HUES64 (cell line): ENCODE measurements around the gene CABLES1.

Experiments used
- H3K27ac ChIP-seq: 2 replicates; pipeline ENCODE4 v1.7.0; 2013; ENCODE audit warnings: low read depth, low read length, inconsistent platforms
- H3K27me3 ChIP-seq: 2 replicates; pipeline ENCODE4 v1.6.1; 2013; ENCODE audit warnings: mild to moderate bottlenecking, low read length; ENCODE audit not compliant: insufficient read depth
- H3K36me3 ChIP-seq: 2 replicates; pipeline ENCODE4 v1.6.1; 2013; ENCODE audit warnings: mild to moderate bottlenecking, low read length; ENCODE audit not compliant: insufficient read depth
- H3K4me1 ChIP-seq: 2 replicates; pipeline ENCODE4 v1.6.1; 2013; ENCODE audit warnings: mild to moderate bottlenecking, low read length, moderate library complexity; ENCODE audit not compliant: insufficient read depth
- H3K4me3 ChIP-seq: 2 replicates; pipeline ENCODE4 v1.5.1; 2013; ENCODE audit warnings: mild to moderate bottlenecking, low read length, moderate library complexity
- H3K9ac ChIP-seq: 2 replicates; pipeline ENCODE4 v1.6.1; 2013; ENCODE audit warnings: mild to moderate bottlenecking, low read depth, low read length
- H3K9me3 ChIP-seq: 2 replicates; pipeline ENCODE4 v1.6.1; 2013; ENCODE audit warnings: low read depth, low read length; ENCODE audit not compliant: insufficient read depth
- WGBS: fragments of 150-250, 120-280 bp; methylation state at CpG from one replicate; pipeline ENCODE4 v1.1.7; 2013; ENCODE audit warnings: missing lambda C conversion rate; 5-methylcytosine and 5-hydroxymethylcytosine counted together

The CABLES1 gene

GRCh38 chr18:23210526-23210925 is 75.2 kb downstream of the CABLES1 start:
- peaks cover 42% of the 10 kb centered on the region for H3K36me3 ChIP-seq
- H3K27me3 ChIP-seq: no peaks in the 10 kb centered on the region
- no peaks in the 10 kb centered on the region for H3K4me1 ChIP-seq
- H3K27ac ChIP-seq: no peak overlapping the region
- H3K9ac ChIP-seq: no peak overlapping the region
- 93% methylated on average over 7 of the region's 7 CpGs for WGBS
- H3K4me3 ChIP-seq: no peak overlapping the region
- H3K9me3 ChIP-seq: no peaks in the 10 kb centered on the region

DNA sequence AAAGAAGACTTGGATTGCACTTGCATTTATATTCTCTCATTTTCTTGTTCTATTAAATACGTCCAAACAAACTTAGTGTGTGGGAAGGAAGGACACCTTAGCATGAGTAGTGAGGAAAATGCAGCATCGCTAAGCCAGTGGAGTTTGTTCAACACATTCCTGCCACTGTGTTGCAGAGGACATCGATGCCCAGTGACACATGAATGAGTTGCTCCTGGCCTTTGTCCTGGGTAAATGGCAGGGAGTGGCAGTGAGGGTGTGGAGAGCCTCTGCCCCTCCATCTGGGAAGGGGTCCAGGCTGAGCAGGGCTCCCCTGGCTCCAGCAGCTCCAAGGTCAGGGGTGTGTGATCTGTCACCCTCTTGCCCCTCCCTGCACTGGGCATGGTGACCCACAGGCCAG is 75.9 kb downstream of the CABLES1 start:
- Histone ChIP-seq H3K27me3 (no peaks in the 10 kb centered on the region), H3K9me3 (no peaks in the 10 kb centered on the region), H3K36me3 (peaks cover 44% of the 10 kb centered on the region), H3K9ac (no peak overlapping the region), H3K4me1 (no peaks in the 10 kb centered on the region), H3K27ac (no peak overlapping the region), H3K4me3 (no peak overlapping the region)
- WGBS: 92% methylated on average over 3 of the region's 3 CpGs

DNA sequence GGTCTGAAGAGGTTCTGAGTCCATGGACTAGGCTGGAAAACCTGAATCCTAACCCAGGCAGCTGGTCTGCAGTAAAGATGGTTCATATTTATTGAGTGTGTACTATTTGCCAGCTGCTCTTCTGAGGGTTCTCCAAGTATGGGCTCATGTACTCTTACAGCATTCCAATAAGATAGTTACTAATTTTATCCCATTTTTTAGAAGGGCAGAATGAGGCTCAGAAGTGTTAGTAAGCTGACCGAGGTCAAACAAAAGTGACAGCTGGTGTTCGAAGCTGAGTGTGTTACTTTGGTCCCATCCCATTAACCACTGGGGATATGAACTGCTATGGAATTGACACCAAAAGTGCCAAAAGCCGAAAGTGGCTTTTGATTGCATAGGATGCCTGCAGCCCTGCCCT is 76.9 kb downstream of the CABLES1 start:
- no peaks in the 10 kb centered on the region for H3K4me1 ChIP-seq
- H3K27ac ChIP-seq: no peak overlapping the region
- H3K9ac ChIP-seq: no peak overlapping the region
- H3K4me3 ChIP-seq: no peak overlapping the region
- H3K36me3 ChIP-seq: peaks cover 47% of the 10 kb centered on the region
- no peaks in the 10 kb centered on the region for H3K9me3 ChIP-seq
- H3K27me3 ChIP-seq: no peaks in the 10 kb centered on the region
- 97% methylated on average over 3 of the region's 3 CpGs for WGBS

GRCh38 chr18:23213200-23213599 is 77.9 kb downstream of the CABLES1 start:
- no peaks in the 10 kb centered on the region for H3K9me3 ChIP-seq
- peaks cover 46% of the 10 kb centered on the region for H3K36me3 ChIP-seq
- H3K4me3 ChIP-seq: no peak overlapping the region
- H3K4me1 ChIP-seq: no peaks in the 10 kb centered on the region
- H3K27me3 ChIP-seq: no peaks in the 10 kb centered on the region
- no peak overlapping the region for H3K9ac ChIP-seq
- H3K27ac ChIP-seq: no peak overlapping the region

- H3K9me3 ChIP-seq: no peaks in the 10 kb centered on the region
- no peak overlapping the region for H3K27ac ChIP-seq
- no peaks in the 10 kb centered on the region for H3K4me1 ChIP-seq
- peaks cover 30% of the 10 kb centered on the region for H3K36me3 ChIP-seq
- H3K4me3 ChIP-seq: no peak overlapping the region
- 95% methylated on average over 11 of the region's 11 CpGs for WGBS
- no peaks in the 10 kb centered on the region for H3K27me3 ChIP-seq
- H3K9ac ChIP-seq: no peak overlapping the region
Observed at GRCh38 chr18:23217781-23218180, 82.5 kb downstream of the CABLES1 start.

GRCh38 chr18:23220355-23220754 is 85.1 kb downstream of the CABLES1 start:
- WGBS: 91% methylated on average over 8 of the region's 8 CpGs

DNA sequence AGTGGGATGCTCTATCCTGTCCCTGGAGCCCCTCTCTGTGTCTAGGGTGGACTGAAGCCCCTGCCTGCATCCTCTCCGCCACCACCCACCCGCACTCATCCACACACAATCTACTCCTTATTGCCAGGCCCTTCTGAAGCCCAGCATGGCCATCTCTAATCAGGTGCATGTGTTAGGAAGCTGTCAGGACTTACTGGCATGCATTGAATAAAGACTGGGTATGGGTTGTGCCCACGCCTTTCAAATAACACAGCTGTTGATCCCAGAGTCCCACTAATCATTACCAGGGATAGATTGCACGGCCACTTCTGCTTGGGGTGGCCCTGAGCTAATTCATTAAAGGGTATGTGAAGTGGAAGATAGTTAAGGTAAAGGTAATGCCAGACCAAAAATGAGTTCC is 88.4 kb downstream of the CABLES1 start:
- Histone ChIP-seq H3K9ac (no peak overlapping the region), H3K4me1 (peaks cover 5% of the 10 kb centered on the region), H3K36me3 (peaks cover 11% of the 10 kb centered on the region), H3K27ac (no peak overlapping the region), H3K27me3 (no peaks in the 10 kb centered on the region), H3K9me3 (no peaks in the 10 kb centered on the region), H3K4me3 (no peak overlapping the region)
- WGBS: 99% methylated on average over 4 of the region's 4 CpGs

More at GRCh38 chr18:23220355-23220754, 85.1 kb downstream of the CABLES1 start:
- no peaks in the 10 kb centered on the region for H3K9me3 ChIP-seq
- no peak overlapping the region for H3K4me3 ChIP-seq
- peaks cover 20% of the 10 kb centered on the region for H3K36me3 ChIP-seq
- no peak overlapping the region for H3K27ac ChIP-seq
- H3K4me1 ChIP-seq: no peaks in the 10 kb centered on the region
- no peak overlapping the region for H3K9ac ChIP-seq
- no peaks in the 10 kb centered on the region for H3K27me3 ChIP-seq

GRCh38 chr18:23225503-23225902 is 90.2 kb downstream of the CABLES1 start:
- Histone ChIP-seq H3K36me3 (peaks cover 6% of the 10 kb centered on the region; the same call in 1 of the 2 replicates), H3K9ac (no peak overlapping the region), H3K4me1 (peaks cover 5% of the 10 kb centered on the region), H3K27ac (no peak overlapping the region), H3K27me3 (no peaks in the 10 kb centered on the region), H3K4me3 (no peak overlapping the region), H3K9me3 (no peaks in the 10 kb centered on the region)
- whole genome bisulfite sequencing: 95% methylated on average over 2 of the region's 2 CpGs

DNA sequence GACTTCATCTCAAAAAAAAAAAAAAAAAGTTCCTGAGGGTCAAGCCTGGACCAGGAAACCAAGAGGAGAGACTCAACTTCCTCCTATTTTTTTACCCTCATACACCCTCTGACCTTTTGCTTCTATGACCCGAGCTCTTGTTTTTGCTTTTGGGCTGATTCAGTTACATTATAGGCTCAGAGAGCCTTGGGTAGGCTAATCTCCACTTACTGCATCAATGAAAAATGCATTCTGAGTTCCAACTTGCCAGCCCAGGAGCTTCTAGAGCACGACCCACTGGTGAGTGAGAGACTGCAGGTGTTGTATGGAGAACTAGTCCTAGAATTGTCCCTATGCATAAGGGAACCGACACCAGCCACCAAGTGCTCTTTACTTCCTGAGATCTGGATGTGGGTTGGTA is 91.1 kb downstream of the CABLES1 start:
- no peak overlapping the region for H3K9ac ChIP-seq
- peaks cover 5% of the 10 kb centered on the region for H3K4me1 ChIP-seq
- H3K9me3 ChIP-seq: no peaks in the 10 kb centered on the region
- peaks cover 4% of the 10 kb centered on the region; the same call in 1 of the 2 replicates for H3K36me3 ChIP-seq
- no peak overlapping the region for H3K27ac ChIP-seq
- H3K27me3 ChIP-seq: no peaks in the 10 kb centered on the region
- H3K4me3 ChIP-seq: no peak overlapping the region
- WGBS: 94% methylated on average over 3 of the region's 3 CpGs

- 94% methylated on average over 11 of the region's 11 CpGs for WGBS
- no peak overlapping the region for H3K4me3 ChIP-seq
- H3K36me3 ChIP-seq: peaks cover 3% of the 10 kb centered on the region; the same call in 1 of the 2 replicates
- peaks cover 11% of the 10 kb centered on the region for H3K4me1 ChIP-seq
- H3K27ac ChIP-seq: no peak overlapping the region
- H3K27me3 ChIP-seq: no peaks in the 10 kb centered on the region
- no peak overlapping the region for H3K9ac ChIP-seq
- H3K9me3 ChIP-seq: no peaks in the 10 kb centered on the region
Observed at GRCh38 chr18:23226930-23227725, 91.8 kb downstream of the CABLES1 start.

DNA sequence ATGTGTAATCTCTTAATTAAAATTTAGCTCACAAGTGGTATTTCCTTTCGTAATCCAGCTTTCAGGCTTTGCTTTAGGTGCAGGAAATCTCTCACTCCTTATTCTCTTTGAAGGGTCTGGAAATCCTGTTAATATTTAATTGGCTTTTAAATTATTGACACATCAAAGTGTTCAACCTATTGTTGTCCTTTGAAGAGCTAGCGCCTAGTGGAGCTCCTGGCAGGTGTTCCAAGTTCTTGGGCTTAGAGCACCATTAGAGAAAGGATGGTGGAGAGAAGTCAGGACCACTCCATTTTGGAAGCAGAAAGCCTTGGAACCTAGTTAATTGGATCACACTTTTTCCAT is 92.4 kb downstream of the CABLES1 start:
- Histone ChIP-seq H3K9ac (no peak overlapping the region), H3K4me1 (peaks cover 11% of the 10 kb centered on the region), H3K9me3 (no peaks in the 10 kb centered on the region), H3K27me3 (no peaks in the 10 kb centered on the region), H3K27ac (no peak overlapping the region), H3K4me3 (no peak overlapping the region), H3K36me3 (peaks cover 3% of the 10 kb centered on the region; the same call in 1 of the 2 replicates)
- 93% methylated on average over 2 of the region's 2 CpGs for WGBS
